Right cardiac atrium (tissue), 5 donors: ENCODE data around the gene RPS23. TPM values are rescaled to one million over a fixed set of nuclear protein-coding genes. Genes with fewer than 3 reads are reported as not detected.

Experiments
- ATAC-seq, 2 donors: fragments of 200-7000 bp; cut with Tn5 transposase; one replicate each; pipeline versions ENCODE4 v1.8.0 to v1.9.1; 2020; ENCODE audit warnings: moderate library complexity in 2 of 2, mild to moderate bottlenecking in 1 of 2
- DNase-seq, 3 donors: peaks; one replicate each; pipeline ENCODE4 v3.0.0-alpha.2; 2020
- H3K27ac ChIP-seq: one replicate; pipeline ENCODE4 v1.5.1; 2013; ENCODE audit warnings: mild to moderate bottlenecking, low read length, control low read depth, moderate library complexity
- H3K27me3 ChIP-seq: one replicate; pipeline ENCODE4 v1.6.1; 2013; ENCODE audit not compliant: control insufficient read depth, insufficient read depth
- H3K4me1 ChIP-seq: one replicate; pipeline ENCODE4 v1.6.1; 2013; ENCODE audit warnings: low read length; ENCODE audit not compliant: control insufficient read depth, insufficient read depth
- H3K4me3 ChIP-seq: one replicate; pipeline ENCODE4 v1.5.1; 2013; ENCODE audit warnings: low read length, control low read depth
- H3K9me3 ChIP-seq: one replicate; pipeline ENCODE4 v1.6.1; 2013; ENCODE audit warnings: low read length; ENCODE audit not compliant: control insufficient read depth
- WGBS: extraction: QIAGEN DNeasy Blood & Tissue Kit; methylation state at CpG from one replicate; pipeline ENCODE4 v1.1.7; 2013; 5-methylcytosine and 5-hydroxymethylcytosine counted together
- intact Hi-C, 4 donors: fragments of 100-400 bp; cut with DNase I; formaldehyde crosslinking; loops; one replicate each; pipeline versions ENCODE4 v1.11.0 to v1.14.0; 2022 to 2023
- polyA plus RNA-seq: library from polyadenylated mRNA; stranded (reverse); fragments of 200-250 nt; gene quantifications from one replicate; pipeline ENCODE4 v1.2.3, GENCODE V29; 2013
- total RNA-seq, 4 donors: library from RNA; stranded (reverse); fragmentation: NEBNext Ultra II Directional; extraction: Animal tissue kit (Norgen Biotek cat#: 25700); gene quantifications; one replicate each; pipeline ENCODE4 v1.2.1, GENCODE V29; 2021
- donor health status: healthy with polysubstance abuse.
- donor health status: DM: no; HTN: yes; CAD: no.
- donor health status: DM: no; HTN: no; CAD: no.
- donor health status: DM: no; HTN: yes; CAD: no; lungs with severe emphysema.
- donor health status: DM: yes; HTN: yes; CAD: no.

RPS23 gene
- total and polyA plus RNA-seq, 5 donors = 1,173 to 1,902 (median 1,229) TPM

- Histone ChIP-seq H3K4me3 (no peak overlapping the region), H3K27me3 (no peaks in the 10 kb centered on the region), H3K27ac (no peak overlapping the region), H3K9me3 (no peaks in the 10 kb centered on the region), H3K4me1 (no peaks in the 10 kb centered on the region)
- ATAC-seq = no peak
- intact Hi-C loops = no loop called here
- WGBS = 71% methylated on average over 6 of the region's 6 CpGs
- no peak for DNase-seq
Measured at GRCh38 chr5:82244854-82245635, 33.1 kb downstream of the RPS23 start.

GRCh38 chr5:82244151-82244550, 34.0 kb downstream of the RPS23 start:
- no peaks in the 10 kb centered on the region for H3K4me1 ChIP-seq
- DNase-seq = no peak
- H3K27me3 ChIP-seq = no peaks in the 10 kb centered on the region
- H3K27ac ChIP-seq = no peak overlapping the region
- WGBS = 97% methylated on average over 2 of the region's 2 CpGs
- no peak for ATAC-seq
- H3K9me3 ChIP-seq = no peaks in the 10 kb centered on the region
- no peak overlapping the region for H3K4me3 ChIP-seq
- intact Hi-C loops = no loop called here

DNA sequence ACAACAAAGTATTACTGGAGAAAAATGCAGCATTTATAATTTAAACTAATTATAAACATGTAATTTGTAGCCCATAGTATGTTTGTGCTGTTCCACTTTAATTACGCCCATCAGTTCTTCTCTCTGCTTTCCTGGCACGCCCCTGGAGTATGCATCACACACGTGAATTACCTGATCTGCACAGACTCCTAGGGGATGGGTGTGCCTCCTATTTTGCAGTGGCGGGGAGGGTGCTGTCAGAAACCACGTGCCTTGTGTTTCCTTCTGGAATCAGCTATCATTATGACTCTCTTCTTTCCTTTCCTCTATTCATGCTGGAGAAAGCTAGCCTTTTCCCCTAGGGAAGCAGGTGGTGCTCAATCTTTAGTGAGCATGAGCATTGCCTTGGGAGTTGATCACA, 43.3 kb downstream of the RPS23 start:
- DNase-seq (no peak), ATAC-seq (peak in 1 of 2 donors; percentile 60)
- H3K4me1 ChIP-seq = peaks cover 2% of the 10 kb centered on the region
- no peaks in the 10 kb centered on the region for H3K27me3 ChIP-seq
- H3K27ac ChIP-seq = no peak overlapping the region
- no peak overlapping the region for H3K4me3 ChIP-seq
- H3K9me3 ChIP-seq = no peaks in the 10 kb centered on the region
- 54% methylated on average over 5 of the region's 5 CpGs for WGBS
- intact Hi-C loops = no loop called here

DNA sequence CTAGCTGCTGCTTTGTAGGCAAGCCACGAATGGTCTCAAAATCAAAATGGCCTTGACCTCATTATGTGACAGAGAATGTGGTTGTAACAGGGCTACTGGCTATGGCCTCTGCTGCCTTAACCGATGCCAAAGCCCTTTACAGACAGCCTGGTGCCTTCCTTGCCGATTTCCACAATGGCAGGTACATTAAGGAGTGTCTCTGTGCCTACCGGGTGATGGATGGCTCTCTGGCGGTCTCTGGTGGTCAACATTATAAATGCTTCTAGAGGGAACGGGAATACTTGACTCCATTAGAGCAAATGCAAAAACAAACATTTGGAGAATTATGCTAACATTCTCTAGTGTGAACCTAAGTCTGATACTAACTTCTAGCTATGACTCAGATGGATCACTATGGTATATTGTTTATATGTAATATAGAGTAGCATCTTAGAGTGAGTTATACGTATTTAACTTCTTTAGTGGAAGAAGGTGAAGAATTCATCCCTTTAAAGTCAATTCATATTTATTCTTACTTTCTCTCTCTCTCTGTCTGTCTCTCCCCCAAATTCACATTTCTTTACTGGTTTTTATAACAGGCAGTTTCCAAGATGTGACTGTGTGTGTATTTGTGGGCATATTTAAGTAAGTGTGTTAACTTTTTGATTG, 52.5 kb downstream of the RPS23 start:
- Histone ChIP-seq H3K4me1 (peaks cover 2% of the 10 kb centered on the region), H3K4me3 (no peak overlapping the region), H3K9me3 (no peaks in the 10 kb centered on the region), H3K27ac (no peak overlapping the region), H3K27me3 (no peaks in the 10 kb centered on the region)
- intact Hi-C loops = loop anchor here in 1 of 4 donors (5.0 kb wide), 1 partner anchor 798 kb away; no protein-coding TSS in a partner anchor
- peak; percentile 68 to 78 for ATAC-seq
- peak; percentile 17 to 56 (median 55) for DNase-seq
- WGBS = 28% methylated on average over 7 of the region's 7 CpGs
